Gastroesophageal sphincter (tissue), 4 donors: ENCODE measurements around the gene MPPED1. TPM values are rescaled to one million over a fixed set of nuclear protein-coding genes. Genes with fewer than 3 reads are reported as not detected.

ENCODE experiments used
- ATAC-seq: fragments of 150-250 bp; one replicate; pipeline ENCODE4 v1.9.1; 2016; ENCODE audit warnings: mild to moderate bottlenecking, moderate library complexity
- H3K27ac ChIP-seq, 4 donors: fragments of 200-600 bp; sonication (generic) in 3 of 4; 1 replicate in 3 of 4; 2 replicates in 1 of 4; pipeline ENCODE4 v1.5.1; 2016 to 2019
- H3K27me3 ChIP-seq: fragments of 200-600 bp; sonication (generic); one replicate; pipeline ENCODE4 v1.5.1; 2019
- H3K36me3 ChIP-seq, 2 donors: fragments of 200-600 bp; sonication (generic); one replicate each; pipeline ENCODE4 v1.5.1; 2019; ENCODE audit warnings: control low read depth in 1 of 2
- H3K4me1 ChIP-seq, 3 donors: fragments of 200-600 bp; sonication (generic); 1 replicate in 2 of 3; 2 replicates in 1 of 3; pipeline ENCODE4 v1.5.1; 2016 to 2019; ENCODE audit warnings: control low read depth in 2 of 3
- H3K4me3 ChIP-seq, 2 donors: fragments of 200-600 bp; sonication (generic); one replicate each; pipeline ENCODE4 v1.5.1; 2019; ENCODE audit warnings: mild to moderate bottlenecking in 1 of 2, moderate library complexity in 1 of 2
- H3K9me3 ChIP-seq, 3 donors: fragments of 200-600 bp; sonication (generic); one replicate each; pipeline ENCODE4 v1.5.1; 2017 to 2019; ENCODE audit warnings: control low read depth in 2 of 3
- EP300 ChIP-seq: sonication (generic); formaldehyde crosslinking; IDR thresholded peaks from one replicate; pipeline ENCODE4 v1.6.1; 2017; ENCODE audit warnings: antibody characterized with exemption, mild to moderate bottlenecking
- POLR2A ChIP-seq, 2 donors: fragments of 450-650 bp; IDR thresholded peaks; one replicate each; pipeline ENCODE4 v1.6.1; 2017; ENCODE audit warnings: antibody characterized with exemption in 2 of 2, mild to moderate bottlenecking in 2 of 2, moderate library complexity in 1 of 2
- POLR2AphosphoS5 ChIP-seq: sonication (generic); formaldehyde crosslinking; IDR thresholded peaks from one replicate; pipeline ENCODE4 v1.6.1; 2017; ENCODE audit warnings: antibody characterized with exemption
- WGBS, 2 donors: methylation state at CpG; one replicate each; pipeline ENCODE4 v1.1.5; 2018; ENCODE audit warnings: low coverage in 1 of 2; 5-methylcytosine and 5-hydroxymethylcytosine counted together
- total RNA-seq, 4 donors: library from RNA; depleted of rRNA; stranded (reverse); fragments of >200 nt; gene quantifications; one replicate each; pipeline ENCODE4 v1.1.0, GENCODE V29; 2016
- TF ChIP-seq, protein P1 (sequence below), 4 experiments: fragments of 200-600 bp in 2 of 4; fragments of 450-650 bp in 2 of 4; sonication (generic) in 1 of 4; IDR thresholded peaks; one replicate each; pipeline ENCODE4 v1.5.1; 2017 to 2019; ENCODE audit warnings: antibody characterized with exemption in 4 of 4, mild to moderate bottlenecking in 2 of 4, moderate library complexity in 2 of 4

Gene MPPED1
- total RNA-seq, 4 donors from 2014 or later = 0.13 TPM; not detected in 3

DNA sequence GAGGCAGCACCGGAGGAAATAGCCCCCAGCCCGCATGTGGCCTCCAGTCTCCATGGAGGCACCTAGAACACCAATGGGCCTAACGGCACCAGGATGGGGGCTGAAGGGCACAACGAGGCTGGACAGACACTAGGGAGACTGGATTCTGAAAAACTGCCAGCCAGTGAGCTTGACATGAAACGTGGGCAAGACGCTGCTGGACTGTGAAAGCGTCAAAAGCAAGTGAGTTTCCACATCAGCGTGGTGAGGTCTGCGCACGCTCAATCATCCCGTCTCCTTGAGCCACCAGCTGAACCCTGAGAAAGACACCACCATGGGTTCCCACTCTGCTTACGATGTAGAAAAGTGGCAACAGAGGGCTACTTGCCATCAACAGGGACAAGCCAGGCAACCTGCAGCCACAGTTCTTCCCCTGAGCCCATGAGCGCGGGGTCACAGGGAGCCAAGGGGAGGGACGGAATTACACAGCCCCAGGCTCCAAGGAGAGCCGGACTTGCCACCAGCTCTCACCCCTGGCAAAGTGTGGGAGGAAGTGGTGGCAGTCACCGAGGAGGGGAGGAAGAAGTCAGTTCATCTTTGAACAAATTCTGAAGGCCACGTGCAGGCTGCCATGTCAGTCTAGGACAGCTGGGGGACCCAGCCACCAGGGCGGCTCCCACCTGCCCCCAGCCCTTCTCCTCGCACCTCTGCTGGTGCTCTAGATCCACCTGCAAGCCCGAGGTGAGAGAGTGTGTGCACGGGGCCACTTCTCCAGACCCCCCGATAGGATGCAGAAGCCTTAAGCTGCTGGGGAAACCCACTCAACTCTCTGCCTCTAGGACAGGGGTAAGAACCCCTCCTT lies 131.1 kb downstream of the MPPED1 start:
- Histone ChIP-seq H3K4me3 (no peak overlapping the region), H3K4me1 (no peaks in the 10 kb centered on the region), H3K36me3 (peaks cover 0 to 8% of the 10 kb centered on the region in 2 donors), H3K27ac (no peak overlapping the region), H3K27me3 (no peaks in the 10 kb centered on the region), H3K9me3 (peaks cover 0 to under 1% (median 0%) of the 10 kb centered on the region in 3 donors)
- no peak for ATAC-seq
- TF ChIP-seq, protein P1, sequence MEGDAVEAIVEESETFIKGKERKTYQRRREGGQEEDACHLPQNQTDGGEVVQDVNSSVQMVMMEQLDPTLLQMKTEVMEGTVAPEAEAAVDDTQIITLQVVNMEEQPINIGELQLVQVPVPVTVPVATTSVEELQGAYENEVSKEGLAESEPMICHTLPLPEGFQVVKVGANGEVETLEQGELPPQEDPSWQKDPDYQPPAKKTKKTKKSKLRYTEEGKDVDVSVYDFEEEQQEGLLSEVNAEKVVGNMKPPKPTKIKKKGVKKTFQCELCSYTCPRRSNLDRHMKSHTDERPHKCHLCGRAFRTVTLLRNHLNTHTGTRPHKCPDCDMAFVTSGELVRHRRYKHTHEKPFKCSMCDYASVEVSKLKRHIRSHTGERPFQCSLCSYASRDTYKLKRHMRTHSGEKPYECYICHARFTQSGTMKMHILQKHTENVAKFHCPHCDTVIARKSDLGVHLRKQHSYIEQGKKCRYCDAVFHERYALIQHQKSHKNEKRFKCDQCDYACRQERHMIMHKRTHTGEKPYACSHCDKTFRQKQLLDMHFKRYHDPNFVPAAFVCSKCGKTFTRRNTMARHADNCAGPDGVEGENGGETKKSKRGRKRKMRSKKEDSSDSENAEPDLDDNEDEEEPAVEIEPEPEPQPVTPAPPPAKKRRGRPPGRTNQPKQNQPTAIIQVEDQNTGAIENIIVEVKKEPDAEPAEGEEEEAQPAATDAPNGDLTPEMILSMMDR (IDR thresholded peaks at IDR 0.05) = no peak
- TF ChIP-seq POLR2A (IDR thresholded peaks at IDR 0.05) (no peak), EP300 (no peak), POLR2AphosphoS5 (no peak)
- WGBS, 2 donors = 81 to 83% methylated on average over 10 to 11 of the region's 23 CpGs

DNA sequence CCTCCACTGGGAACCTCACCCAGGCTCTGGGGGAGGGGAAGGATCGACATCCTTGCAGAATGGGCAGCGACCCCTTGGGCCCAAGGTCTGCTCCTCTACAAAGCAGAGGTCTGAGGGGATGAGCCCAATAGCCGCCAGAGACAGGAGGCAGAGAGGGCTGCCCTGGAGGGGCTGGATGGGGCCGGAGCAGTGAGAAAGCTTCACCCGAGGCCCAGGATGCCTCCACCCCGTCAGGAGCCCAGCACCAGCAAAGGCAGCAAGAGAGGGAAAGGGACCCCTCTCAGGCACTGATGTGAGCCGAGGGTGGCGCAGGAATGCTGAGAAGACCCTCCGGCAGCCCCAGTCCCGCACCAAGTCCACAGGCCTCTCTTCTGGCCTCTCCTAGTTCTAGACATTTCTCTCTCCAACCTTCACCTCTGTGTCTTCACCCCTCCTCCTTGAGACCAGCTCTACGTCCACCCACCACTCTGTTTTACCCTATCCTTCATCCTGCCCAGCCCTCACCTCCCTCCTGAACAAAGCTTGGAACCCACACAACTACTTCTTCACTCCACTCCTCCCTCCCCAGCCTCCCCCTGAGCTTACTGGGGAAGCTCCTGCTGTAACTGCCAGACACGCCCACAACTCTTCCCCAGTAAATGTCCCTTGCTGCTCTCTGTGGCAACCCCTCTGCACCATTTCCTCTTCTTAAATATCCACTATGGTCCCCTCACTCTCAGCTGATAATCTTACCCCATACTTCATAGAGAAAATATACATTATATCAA lies 131.9 kb downstream of the MPPED1 start:
- TF ChIP-seq POLR2A (IDR thresholded peaks at IDR 0.05) = no peak
- no peak for TF ChIP-seq POLR2AphosphoS5
- TF ChIP-seq, protein P1 (IDR thresholded peaks at IDR 0.05) = no peak
- no peak for TF ChIP-seq EP300
- ATAC-seq = no peak
- peaks cover 0 to 8% of the 10 kb centered on the region in 2 donors for H3K36me3 ChIP-seq
- no peaks in the 10 kb centered on the region for H3K9me3 ChIP-seq
- no peaks in the 10 kb centered on the region for H3K27me3 ChIP-seq
- 61 to 62% methylated on average over 2 to 6 of the region's 12 CpGs for WGBS, 2 donors
- H3K4me3 ChIP-seq = no peak overlapping the region
- no peak overlapping the region for H3K27ac ChIP-seq
- H3K4me1 ChIP-seq = no peaks in the 10 kb centered on the region

DNA sequence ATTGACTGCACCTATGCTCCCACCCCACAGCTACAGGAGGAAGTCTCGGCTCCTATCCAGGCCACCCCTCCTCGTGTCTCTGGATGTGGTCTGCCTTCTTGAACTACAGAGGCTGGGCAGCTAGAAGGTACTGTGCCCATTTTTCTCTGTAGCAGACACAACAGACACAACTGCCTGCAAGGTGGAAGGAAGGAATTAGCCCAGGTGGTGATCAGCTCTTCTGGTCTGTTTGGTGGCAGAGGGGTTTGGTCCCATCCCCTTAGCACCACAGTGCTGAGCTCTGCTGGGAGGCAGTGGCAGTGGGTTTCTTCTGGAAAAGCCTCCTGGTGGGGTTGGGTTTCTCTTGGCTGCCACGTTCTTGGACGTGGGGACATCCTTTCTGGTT lies 132.5 kb downstream of the MPPED1 start:
- peaks cover 0 to 8% of the 10 kb centered on the region in 2 donors for H3K36me3 ChIP-seq
- no peak overlapping the region for H3K4me3 ChIP-seq
- TF ChIP-seq POLR2A (IDR thresholded peaks at IDR 0.05) (no peak), POLR2AphosphoS5 (no peak), EP300 (no peak)
- TF ChIP-seq, protein P1 (IDR thresholded peaks at IDR 0.05) = no peak
- 38 to 80% methylated on average over 1 to 2 of the region's 4 CpGs for WGBS, 2 donors
- ATAC-seq = no peak
- H3K9me3 ChIP-seq = no peaks in the 10 kb centered on the region
- H3K27me3 ChIP-seq = no peaks in the 10 kb centered on the region
- H3K4me1 ChIP-seq = no peaks in the 10 kb centered on the region
- H3K27ac ChIP-seq = no peak overlapping the region

DNA sequence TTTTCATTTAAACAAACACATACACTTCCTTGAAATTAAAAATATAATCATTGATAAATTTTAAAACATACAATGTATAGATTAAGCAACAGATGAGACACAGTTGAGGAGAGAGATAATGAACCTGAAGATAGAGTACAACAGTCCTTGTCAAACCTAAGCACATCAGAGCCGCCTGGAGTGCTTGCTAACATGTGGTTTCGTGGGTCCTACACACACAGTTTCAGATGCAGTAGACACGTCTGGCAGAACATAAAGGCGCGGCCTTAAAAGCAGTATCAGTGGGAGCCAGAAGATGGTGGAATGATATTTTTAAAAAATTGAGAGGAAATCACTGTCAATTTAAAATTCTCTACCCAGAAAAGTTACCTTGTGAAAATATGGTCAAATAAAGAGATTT lies 134.4 kb downstream of the MPPED1 start:
- Histone ChIP-seq H3K27ac (no peak overlapping the region), H3K36me3 (no peaks in the 10 kb centered on the region), H3K9me3 (no peaks in the 10 kb centered on the region), H3K4me3 (no peak overlapping the region), H3K4me1 (no peaks in the 10 kb centered on the region), H3K27me3 (no peaks in the 10 kb centered on the region)
- 73 to 86% methylated on average over 3 to 5 of the region's 5 CpGs for WGBS, 2 donors
- ATAC-seq = no peak
- TF ChIP-seq EP300 (no peak), POLR2AphosphoS5 (no peak), POLR2A (IDR thresholded peaks at IDR 0.05) (no peak)
- TF ChIP-seq, protein P1 (IDR thresholded peaks at IDR 0.05) = no peak
